Astrocyte (in vitro differentiated cells and primary cell): ENCODE measurements around the gene PFDN4.

Experiments used
- CTCF ChIP-seq: IDR thresholded peaks from 2 replicates; pipeline ENCODE4 v1.5.1; 2011; ENCODE audit warnings: low read depth, mild to moderate bottlenecking, inconsistent platforms, low read length, moderate library complexity; ENCODE audit not compliant: insufficient read depth
- EZH2 ChIP-seq: IDR thresholded peaks from 2 replicates; pipeline ENCODE4 v1.6.1; 2012; ENCODE audit warnings: mild to moderate bottlenecking, low read length, inconsistent platforms; ENCODE audit not compliant: insufficient read depth

GRCh38 chr20:54172532-54172855, 35.4 kb upstream of the PFDN4 start:
- TF ChIP-seq CTCF, result no peak
- no peak for TF ChIP-seq EZH2
